HG03025 (cell line): ENCODE measurements around the gene AHNAK2.
"Not testable (repeated sequence)": the region's sequence is repeated elsewhere in the genome, so short reads cannot be mapped to it uniquely, and the experiment has no call there.

Experiments
- ATAC-seq: cut with Tn5 transposase; IDR thresholded peaks from one replicate; pipeline ENCODE4 v1.9.1; 2021; ENCODE audit warnings: mild to moderate bottlenecking, moderate library complexity; ENCODE audit not compliant: unreplicated experiment, low FRiP score

Gene AHNAK2

DNA sequence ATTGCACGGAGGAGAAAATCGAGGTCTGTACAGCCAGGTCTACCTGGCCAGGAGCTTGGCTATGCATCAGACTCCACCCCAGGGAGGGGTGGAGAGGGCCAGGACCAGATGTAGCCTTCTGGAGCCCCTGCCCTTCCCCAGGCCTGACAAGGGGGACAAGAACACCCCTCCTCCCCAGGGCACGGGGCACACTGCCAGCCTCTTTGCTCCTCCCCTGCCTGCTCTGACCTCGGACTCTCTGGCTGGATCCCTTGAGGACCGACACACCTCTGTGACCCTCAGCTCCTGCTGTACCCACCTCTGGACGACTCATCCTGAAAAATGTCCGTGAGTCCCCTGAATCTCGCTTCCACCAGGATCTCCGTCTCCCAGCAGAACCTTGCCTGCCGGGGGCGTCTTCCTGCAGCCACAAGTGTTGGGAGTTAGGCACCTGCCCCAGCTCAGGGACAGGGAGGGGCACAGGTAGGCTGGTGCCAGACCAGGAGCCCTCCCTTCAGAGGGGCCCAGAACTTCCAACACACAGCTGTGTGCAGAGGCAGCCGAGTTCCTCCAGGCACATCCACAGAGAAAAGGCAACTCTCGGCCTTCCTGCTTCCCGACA, 21.8 kb downstream of the AHNAK2 start:
- ATAC-seq: no peak

DNA sequence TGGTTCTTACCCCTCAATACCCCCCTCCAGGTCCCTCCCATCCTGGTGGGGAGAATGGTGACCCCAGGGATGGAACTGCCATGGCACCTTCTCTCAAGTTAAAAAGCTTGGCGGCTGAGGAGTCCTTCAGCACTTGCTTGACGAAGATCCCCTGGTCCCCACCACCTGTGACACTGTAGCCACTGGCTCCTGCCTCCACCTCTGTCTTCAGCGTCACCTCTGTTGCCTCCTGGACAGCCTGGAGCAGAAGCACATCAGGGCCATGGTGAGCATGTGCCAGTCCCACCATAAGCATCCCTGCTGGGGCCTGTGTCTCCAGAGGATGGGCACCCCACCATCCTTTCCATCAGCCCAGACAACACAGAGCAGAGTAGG, 22.8 kb downstream of the AHNAK2 start:
- ATAC-seq: no peak

GRCh38 chr14:104954746-104955395, 23.3 kb downstream of the AHNAK2 start:
- no peak for ATAC-seq

- ATAC-seq: no peak
These were observed 24.1 kb downstream of the AHNAK2 start for GRCh38 chr14:104953896-104954656.

DNA sequence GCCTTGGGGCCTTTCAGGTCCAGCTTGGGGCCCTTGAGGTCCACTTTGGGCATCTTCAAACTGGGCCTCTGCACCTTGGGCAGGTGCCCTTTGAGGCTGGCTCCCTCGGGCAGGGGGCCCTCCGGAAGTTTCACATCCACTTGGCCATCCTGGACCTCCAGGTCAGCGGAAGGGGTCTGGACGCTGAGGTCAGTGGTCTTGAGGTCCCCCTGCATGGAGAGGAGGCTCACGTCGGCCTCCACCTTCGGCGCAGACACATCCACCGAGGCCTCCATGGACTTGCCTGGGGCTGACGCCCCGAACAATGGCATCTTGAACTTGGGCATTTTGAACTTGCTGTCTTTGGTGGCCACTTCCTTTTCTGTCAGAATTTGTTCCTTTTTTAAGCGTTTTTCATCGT, 25.1 kb downstream of the AHNAK2 start:
- no peak for ATAC-seq

- ATAC-seq: not testable (repeated sequence)
These were observed 26.1 kb downstream of the AHNAK2 start for GRCh38 chr14:104951863-104952657.

GRCh38 chr14:104950701-104951100, 27.5 kb downstream of the AHNAK2 start:
- ATAC-seq: not testable (repeated sequence)

GRCh38 chr14:104950021-104950420, 28.2 kb downstream of the AHNAK2 start:
- no peak for ATAC-seq

DNA sequence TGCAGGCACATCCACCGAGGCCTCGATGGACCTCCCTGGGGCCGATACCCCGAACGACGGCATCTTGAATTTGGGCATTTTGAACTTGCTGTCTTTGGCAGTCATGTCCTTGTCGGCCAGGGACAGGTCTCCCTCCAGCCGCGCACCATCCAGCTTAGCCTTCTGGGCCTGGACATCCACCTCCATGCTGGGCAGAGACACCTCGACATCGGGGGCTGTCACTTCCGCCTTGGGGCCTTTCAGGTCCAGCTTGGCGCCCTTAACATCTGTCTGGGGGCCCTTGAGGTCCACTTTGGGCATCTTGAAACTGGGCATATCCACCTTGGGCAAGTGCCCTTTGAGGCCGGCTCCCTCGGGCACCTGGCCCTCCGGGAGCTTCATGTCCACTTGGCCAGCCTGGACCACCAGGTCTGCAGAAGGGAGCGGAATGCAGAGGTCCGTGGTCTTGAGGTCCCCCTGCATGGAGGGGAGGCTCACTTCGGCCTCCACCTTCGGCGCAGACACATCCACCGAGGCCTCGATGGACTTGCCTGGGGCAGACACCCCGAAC, 28.7 kb downstream of the AHNAK2 start:
- not testable (repeated sequence) for ATAC-seq

GRCh38 chr14:104948736-104949031, 29.5 kb downstream of the AHNAK2 start:
- no peak for ATAC-seq

DNA sequence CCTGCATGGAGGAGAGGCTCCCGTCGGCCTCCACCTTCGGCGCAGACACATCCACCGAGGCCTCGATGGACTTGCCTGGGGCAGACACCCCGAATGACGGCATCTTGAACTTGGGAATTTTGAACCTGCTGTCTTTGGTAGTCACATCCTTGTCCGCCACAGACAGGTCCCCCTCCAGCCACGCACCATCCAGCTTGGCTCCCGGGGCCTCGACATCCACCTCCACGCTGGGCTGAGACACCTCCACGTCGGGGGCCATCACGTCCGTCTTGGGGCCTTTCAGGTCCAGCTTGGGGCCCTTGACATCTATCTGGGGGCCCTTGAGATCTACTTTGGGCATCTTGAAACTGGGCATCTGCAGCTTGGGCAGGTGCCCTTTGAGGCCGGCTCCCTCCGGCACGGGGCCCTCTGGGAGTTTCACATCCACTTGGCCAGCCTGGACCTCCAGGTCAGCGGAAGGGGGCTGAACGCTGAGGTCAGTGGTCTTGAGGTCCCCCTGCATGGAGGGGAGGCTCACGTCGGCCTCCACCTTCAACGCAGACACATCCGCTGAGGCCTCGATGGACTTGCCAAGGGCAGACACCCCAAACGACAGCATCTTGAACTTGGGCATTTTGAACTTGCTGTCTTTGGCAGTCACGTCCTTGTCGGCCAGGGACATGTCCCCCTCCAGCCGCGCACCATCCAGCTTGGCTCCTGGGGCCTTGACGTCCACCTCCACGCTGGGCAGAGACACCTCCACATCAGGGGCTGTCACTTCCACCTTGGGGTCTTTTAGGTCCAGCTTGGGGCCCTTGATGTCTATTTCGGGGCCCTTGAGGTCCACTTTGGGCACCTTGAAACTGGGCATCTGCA, 30.1 kb downstream of the AHNAK2 start:
- not testable (repeated sequence) for ATAC-seq

- ATAC-seq: not testable (repeated sequence)
These were observed 31.0 kb downstream of the AHNAK2 start for GRCh38 chr14:104947201-104947600.

- not testable (repeated sequence) for ATAC-seq
These were observed 31.9 kb downstream of the AHNAK2 start for GRCh38 chr14:104945986-104946965.

DNA sequence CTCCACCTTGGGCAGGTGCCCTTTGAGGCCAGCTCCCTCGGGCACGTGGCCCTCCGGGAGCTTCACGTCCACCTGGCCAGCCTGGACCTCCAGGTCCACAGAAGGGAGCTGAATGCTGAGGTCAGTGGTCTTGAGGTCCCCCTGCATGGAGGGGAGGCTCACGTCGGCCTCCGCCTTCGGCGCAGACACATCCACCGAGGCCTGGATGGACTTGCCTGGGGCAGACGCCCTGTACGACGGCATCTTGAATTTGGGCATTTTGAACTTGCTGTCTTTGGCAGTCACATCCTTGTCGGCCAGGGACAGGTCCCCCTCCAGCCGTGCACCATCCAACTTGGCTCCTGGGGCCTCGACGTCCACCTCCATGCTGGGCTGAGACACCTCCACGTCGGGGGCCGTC, 32.9 kb downstream of the AHNAK2 start:
- ATAC-seq: not testable (repeated sequence)

GRCh38 chr14:104944436-104945205, 33.6 kb downstream of the AHNAK2 start:
- ATAC-seq: not testable (repeated sequence)

DNA sequence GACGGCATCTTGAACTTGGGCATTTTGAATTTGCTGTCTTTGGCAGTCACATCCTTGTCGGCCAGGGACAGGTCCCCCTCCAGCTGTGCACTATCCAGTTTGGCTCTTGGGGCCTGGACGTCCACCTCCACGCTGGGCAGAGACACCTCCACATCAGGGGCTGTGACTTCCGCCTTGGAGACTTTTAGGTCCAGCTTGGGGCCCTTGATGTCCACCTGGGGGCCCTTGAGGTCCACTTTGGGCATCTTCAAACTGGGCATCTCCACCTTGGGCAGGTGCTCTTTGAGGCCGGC, 34.2 kb downstream of the AHNAK2 start:
- ATAC-seq: not testable (repeated sequence)

DNA sequence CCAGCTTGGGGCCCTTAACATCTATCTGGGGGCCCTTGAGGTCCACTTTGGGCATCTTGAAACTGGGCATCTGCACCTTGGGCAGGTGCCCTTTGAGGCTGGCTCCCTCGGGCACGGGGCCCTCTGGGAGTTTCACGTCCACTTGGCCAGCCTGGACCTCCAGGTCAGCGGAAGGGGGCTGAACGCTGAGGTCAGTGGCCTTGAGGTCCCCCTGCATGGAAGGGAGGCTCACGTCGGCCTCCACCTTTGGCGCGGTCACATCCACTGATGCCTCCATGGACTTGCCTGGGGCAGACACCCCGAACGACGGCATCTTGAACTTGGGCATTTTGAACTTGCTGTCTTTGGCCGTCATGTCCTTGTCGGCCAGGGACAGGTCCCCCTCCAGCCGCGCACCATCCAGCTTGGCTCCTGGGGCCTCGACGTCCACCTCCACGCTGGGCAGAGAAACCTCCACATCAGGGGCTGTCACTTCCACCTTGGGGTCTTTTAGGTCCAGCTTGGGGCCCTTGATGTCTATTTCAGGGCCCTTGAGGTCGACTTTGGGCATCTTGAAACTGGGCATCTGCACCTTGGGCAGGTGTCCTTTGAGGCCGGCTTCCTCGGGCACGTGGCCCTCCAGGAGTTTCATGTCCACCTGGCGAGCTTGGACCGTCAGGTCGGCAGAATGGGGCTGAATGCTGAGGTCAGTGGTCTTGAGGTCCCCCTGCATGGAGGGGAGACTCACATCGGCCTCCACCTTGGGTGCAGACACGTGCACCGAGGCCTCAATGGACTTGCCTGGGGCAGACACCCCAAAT, 34.8 kb downstream of the AHNAK2 start:
- ATAC-seq: not testable (repeated sequence)
